ENCODE results near the gene ATP6V0D1. TPM values are rescaled to one million over a fixed set of nuclear protein-coding genes. Genes with fewer than 3 reads are reported as not detected.

ATP6V0D1 gene
- 181 and 219 TPM in 2 replicates for total RNA-seq

DNA sequence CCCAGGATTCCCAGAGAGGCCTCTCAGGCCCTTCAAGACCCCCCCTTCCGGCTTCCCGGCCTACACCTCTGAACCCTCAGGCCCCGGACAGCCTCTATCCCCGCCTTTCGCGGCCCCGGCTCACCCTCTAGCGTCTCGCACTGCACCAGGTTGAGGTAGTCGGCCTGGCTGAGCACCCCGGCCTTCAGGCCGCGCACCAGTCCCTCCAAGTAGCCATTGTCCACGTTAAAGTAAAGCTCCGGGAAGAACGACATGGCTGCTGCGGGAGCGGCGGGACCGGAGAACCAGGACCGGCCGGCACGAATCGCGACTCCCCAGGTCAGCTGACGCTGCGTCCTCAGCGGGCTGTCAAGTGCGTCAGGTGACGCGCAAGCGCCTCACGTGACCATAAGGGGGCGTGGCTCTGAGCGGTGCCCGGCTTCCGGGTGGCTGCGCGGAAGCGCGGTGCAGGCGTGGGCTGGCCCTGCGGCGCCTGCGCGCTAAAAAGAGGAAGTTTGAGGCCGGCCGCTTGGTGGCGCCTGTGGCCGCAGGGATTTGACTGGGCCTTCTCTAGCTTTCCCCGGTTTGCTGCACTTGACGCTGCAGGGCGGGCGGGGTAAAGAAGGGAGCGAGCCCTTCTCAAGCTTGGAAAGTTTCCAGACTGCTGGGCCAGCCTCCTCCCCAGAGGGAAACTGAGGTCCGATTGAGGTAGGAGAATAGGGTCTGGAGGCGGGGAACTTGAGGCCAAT is at the start of gene ATP6V0D1:
TSS of gene ATP6V0D1 (minus strand) at position 325 of the 728 bp plus-strand sequence. CDS start at position 254, 71 bp downstream.

DNA sequence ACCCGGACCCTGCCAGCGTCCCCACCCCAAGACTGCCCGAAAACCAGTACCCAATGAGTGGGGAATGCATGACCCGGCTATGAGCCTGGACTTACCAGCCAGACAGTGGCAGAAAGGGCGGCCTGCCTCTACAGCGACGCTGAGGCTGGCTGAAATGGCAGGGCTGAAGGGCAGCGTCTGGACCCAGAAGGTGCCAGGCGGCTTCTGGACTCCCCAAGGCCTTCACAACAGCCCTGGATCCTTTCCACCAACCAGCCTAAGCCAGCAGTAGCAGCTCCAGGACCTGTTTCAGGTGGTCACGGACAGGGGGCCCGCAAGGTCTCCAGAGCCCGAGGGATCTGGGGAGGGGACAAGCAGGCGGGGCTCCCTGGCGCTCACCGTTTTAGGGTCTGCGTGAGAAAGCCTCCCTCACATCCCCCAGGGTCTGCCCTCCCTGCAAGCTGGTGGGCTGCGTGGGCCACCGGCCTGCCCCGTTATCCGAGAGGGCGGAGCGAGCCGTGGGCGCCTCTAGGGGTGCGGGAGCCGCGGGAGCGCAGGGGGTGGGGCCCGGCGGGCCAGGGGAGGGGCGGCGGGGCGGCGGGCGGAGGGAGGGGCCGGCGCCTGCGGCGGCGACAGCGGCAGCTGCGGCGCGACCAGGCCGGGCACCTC is 47.4 kb upstream of the ATP6V0D1 start, which contains the start of gene RIPOR1:
TSS of gene RIPOR1 (plus strand) at position 608 of the 648 bp plus-strand sequence. CDS start 9,618 bp downstream, outside the sequence.

DNA sequence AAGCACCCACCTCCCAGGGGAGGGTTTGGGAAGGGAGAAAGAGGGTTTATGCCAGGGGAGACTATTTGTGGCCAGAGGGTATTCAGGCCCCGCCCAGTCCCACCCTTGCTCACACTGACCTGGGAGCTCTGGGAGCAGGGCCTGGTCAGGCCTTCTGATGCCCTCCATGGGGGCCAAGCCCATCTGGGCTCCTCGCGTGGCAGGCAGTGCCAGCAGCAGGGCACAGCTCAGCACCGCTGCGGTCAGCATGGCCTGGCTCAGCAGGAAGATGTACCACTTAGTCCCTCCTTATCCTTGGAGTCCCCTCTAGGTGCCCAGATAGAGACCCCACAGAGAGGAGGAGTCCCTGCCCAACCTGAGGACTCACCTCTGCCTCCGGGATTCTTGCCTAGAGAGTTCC is 2.2 kb upstream of the ATP6V0D1 start, which contains the start of gene AGRP:
TSS of gene AGRP (minus strand) at position 398 of the 400 bp plus-strand sequence. CDS start at position 249, 149 bp downstream.

DNA sequence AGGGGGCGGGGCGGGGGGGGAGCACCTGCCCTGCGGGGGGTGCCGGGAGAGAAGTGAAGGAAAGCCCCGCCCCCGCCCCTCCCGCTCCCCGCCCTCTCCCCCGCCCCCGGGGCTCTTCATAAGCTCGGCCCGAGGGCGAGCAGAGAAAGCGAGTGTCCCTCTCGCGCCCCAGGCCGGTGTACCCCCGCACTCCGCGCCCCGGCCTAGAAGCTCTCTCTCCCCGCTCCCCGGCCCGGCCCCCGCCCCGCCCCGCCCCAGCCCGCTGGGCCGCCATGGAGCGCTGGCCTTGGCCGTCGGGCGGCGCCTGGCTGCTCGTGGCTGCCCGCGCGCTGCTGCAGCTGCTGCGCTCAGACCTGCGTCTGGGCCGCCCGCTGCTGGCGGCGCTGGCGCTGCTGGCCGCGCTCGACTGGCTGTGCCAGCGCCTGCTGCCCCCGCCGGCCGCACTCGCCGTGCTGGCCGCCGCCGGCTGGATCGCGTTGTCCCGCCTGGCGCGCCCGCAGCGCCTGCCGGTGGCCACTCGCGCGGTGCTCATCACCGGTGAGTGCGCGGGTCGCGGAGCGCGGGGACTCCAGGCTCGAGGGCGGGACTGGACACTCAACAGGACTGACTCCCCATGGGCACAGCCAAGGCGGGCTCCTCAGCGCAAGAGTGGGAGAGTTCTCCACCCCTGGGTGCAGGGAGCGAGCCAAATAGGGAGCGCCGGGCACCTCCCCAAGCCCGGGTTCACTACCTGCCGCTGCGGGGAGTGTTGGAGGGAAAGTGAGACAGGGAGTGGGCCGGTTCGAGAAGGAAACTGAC is 49.8 kb downstream of the ATP6V0D1 start, which contains the start of gene HSD11B2:
TSS of gene HSD11B2 (plus strand) at position 145 of the 798 bp plus-strand sequence. CDS start at position 273, 128 bp downstream.

DNA sequence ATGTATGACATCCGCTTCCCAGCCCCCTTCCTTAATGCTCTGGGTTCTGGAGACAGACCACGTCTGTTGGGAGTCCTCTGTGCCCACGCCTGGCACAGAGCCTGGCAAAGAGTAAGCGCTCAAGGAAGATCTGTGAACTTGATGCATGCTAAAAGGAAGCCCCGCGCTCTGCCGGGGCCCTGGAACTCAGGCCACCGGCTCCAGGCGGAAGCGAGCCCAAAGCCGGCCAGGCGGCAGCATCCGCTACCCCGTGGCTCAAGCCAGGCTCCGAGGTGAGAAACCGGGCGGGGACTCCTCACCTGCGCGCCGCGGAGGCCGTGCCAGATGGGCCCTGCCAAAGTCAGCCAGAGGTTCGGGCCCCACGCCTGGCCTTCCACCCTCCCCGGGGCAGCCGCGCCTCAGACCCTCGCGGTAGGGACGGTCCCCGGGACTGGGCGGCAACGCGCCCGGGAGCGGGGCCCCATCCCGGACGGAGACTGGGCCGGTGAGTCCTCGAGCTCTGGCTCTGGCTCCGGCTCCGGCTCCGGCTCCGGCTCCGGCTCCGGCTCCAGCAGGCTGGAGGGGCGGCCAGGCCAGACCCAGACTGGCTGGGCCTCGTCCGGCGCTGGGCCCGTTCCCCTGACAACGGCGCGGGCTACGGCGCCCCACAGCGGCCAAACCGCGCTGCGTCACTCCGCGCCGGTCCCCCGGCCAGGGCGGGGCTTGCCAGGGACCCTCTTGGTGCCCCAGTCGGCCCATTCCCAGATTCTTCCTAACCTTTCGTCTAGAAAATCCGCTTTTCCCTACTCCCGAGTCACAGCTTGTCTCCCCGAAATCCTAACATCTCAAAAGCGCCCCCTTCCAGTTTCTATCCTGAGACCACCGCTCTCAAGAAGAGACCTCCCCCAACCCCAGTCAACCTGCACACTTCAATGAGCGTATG is 64.8 kb downstream of the ATP6V0D1 start, which contains the start of gene ZDHHC1:
TSS of gene ZDHHC1 (minus strand) at position 606 of the 922 bp plus-strand sequence. CDS start 8,702 bp downstream, outside the sequence.

DNA sequence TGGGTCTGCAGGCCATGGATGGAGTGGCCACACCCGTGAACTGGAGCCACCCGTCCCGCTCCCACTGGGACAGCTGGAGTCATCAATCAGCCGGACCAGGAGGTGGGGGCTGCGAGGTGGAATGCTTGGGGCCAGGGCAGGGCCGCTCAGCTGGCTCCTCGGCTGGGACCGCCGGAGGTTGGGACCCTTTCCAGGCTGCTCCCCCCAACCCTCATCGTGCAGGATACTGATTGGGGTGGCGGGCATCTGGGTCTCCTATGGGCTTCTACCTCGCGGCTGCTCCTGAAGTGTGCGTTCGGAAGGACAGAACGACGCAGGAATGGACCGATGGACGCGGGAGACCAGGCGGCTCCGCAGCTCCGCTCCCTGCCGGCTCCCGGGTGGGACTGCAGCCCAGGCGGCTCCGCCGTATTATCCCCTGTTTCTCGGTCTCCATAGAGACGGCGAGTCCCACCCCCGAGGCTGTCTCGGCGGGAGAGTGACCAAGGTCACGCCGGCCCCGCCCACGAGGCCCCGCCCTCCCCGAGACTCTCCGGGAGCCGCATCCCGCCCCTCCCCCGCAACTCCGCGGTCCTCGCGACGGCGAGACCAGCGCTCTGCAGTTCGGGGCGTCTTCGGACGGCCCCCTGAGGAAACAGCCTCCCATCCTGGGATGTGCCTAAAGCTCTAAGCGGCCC is 87.7 kb downstream of the ATP6V0D1 start, which contains the start of gene TPPP3:
TSS of gene TPPP3 (minus strand) at position 388 of the 677 bp plus-strand sequence. CDS start 2,387 bp downstream, outside the sequence.

Other genes with a start within 250 kb of the ATP6V0D1 start
- gene FHOD1, start 233.7 kb downstream of the ATP6V0D1 start, total RNA-seq: 15.7 and 16.6 TPM in 2 replicates
- 1.3 and 2.3 TPM in 2 replicates for gene SLC9A5, start 232.2 kb downstream of the ATP6V0D1 start, total RNA-seq
- gene PLEKHG4, start 201.6 kb downstream of the ATP6V0D1 start, total RNA-seq: 29.2 and 55.1 TPM in 2 replicates
- gene KCTD19, start 154.4 kb downstream of the ATP6V0D1 start, total RNA-seq: 0.50 and 0.87 TPM in 2 replicates
- 0.50 and 0.73 TPM in 2 replicates for gene LRRC36, start 154.3 kb downstream of the ATP6V0D1 start, total RNA-seq
- 1.0 and 2.2 TPM in 2 replicates for gene TPPP3, start 87.7 kb downstream of the ATP6V0D1 start, total RNA-seq
- 9.9 and 10.9 TPM in 2 replicates for gene ZDHHC1, start 64.7 kb downstream of the ATP6V0D1 start, total RNA-seq
- gene HSD11B2, start 50.0 kb downstream of the ATP6V0D1 start, total RNA-seq: 0.15 and 0.66 TPM in 2 replicates
- not detected in 2 replicates for gene AGRP, start 2.4 kb upstream of the ATP6V0D1 start, total RNA-seq
- 39.4 and 47.1 TPM in 2 replicates for gene RIPOR1, start 47.7 kb upstream of the ATP6V0D1 start, total RNA-seq
- 17.7 and 27.5 TPM in 2 replicates for gene CTCF, start 81.4 kb upstream of the ATP6V0D1 start, total RNA-seq
- gene CARMIL2, start 164.0 kb upstream of the ATP6V0D1 start, total RNA-seq: under 0.01 and 0.29 TPM in 2 replicates
- 15.4 and 16.7 TPM in 2 replicates for gene ACD, start 179.1 kb upstream of the ATP6V0D1 start, total RNA-seq
- 0.44 and 2.5 TPM in 2 replicates for gene PARD6A, start 179.8 kb upstream of the ATP6V0D1 start, total RNA-seq
- gene ENKD1, start 185.6 kb upstream of the ATP6V0D1 start, total RNA-seq: 18.2 and 21.8 TPM in 2 replicates
- 9.6 and 13.7 TPM in 2 replicates for gene C16orf86, start 185.7 kb upstream of the ATP6V0D1 start, total RNA-seq
- gene GFOD2, start 238.2 kb upstream of the ATP6V0D1 start, total RNA-seq: 15.4 and 16.1 TPM in 2 replicates